Measurements from ENCODE around the gene GPR78.
"Not testable (repeated sequence)": the region's sequence is repeated elsewhere in the genome, so short reads cannot be mapped to it uniquely, and the experiment has no call there.

Gene GPR78

DNA sequence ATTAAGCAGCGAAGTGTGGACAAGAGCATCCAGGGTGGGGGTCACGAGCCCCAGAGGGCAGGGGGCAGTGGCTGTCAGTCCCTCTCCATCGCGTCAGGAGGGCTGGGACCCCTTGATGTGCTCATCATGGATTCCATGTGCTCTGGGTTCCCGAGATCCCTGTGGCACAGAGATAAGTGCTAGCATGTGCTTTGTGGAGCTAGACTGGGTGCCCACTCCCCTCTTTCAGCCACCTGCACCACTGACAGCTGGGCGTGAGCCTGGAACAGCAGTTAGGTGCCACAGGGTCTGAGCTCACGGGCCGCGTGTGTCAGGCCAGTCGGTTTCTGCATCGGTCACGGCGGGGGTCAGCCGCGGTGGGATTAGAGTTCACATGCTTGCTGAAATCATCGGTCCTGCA, 36.6 kb downstream of the GPR78 start:
- no peak for DNase-seq (ENCODE audit: low read depth)

DNA sequence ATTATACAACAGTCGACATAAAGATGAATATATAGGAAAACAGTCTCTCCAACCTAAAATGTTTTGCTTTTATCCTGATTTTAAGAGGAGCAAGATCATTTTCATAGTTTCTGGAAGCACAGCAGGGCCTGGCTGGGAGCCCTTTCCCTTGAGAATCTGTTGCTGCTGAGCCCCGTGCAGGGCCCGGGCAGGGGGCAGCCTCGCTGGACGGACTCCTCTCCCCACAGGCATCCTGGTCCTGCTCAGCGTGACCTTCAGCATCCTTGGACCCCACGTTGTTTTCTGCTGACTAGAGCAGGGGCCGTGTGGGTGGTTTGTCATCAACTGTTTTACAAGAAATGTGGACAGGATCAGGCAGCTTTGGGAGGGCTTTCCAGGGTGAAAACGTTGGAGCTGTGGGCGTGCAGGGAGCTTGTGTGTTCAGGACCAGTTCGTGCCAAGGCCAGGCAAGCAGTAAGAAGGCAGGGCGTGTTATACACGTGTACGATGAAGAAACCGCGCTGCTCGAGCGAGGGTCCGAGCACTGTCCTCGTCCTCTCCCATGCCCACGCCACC, 37.4 kb downstream of the GPR78 start:
- DNase-seq (ENCODE audit: low read depth) = no peak

DNA sequence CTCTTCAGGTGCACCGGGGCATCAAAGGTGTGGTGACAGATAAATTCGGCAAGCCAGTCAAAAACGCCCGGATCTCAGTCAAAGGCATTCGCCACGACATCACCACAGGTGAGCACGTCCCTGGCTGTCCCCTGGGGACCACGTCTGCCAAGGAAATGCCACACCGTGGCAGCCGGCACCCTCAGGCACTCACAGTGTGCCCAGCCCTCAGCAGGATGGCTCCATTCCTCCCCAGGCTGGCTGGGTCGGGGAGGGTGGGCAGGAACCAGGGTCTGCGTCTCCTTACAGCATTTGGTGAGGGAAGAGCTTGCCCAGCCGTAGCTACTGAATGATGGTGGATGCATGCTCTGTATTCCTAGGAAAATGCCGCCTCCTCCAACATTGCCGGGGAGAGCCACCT, 38.2 kb downstream of the GPR78 start:
- DNase-seq (ENCODE audit: low read depth) = no peak

DNA sequence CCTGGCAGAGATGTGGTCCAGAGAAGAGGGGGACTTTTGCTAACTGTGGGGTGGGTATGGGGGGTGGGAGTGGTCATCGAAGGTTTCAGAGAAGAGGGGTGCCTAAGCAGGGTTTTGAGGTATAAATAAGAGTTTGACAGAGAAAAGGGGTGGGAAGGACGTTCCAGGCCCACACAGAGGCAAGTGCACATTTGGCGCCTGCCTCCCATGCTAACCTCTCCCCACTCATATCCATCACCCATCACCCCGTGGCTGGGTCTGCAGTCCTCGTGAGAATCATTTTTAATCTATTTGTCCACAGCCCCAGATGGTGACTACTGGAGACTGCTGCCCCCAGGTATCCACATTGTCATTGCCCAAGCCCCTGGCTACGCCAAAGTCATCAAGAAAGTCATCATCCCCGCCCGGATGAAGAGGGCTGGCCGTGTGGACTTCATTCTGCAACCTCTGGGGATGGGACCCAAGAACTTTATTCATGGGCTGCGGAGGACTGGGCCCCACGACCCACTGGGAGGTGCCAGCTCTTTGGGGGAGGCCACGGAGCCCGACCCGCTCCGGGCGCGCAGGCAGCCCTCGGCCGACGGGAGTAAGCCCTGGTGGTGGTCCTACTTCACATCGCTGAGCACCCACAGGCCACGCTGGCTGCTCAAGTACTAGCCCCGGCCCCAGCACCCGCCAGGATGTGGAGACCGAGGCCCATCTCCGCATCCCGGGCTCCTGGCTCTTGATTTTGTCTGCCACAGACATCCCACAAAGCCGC, 38.9 kb downstream of the GPR78 start:
- DNase-seq (ENCODE audit: low read depth) = no peak

DNA sequence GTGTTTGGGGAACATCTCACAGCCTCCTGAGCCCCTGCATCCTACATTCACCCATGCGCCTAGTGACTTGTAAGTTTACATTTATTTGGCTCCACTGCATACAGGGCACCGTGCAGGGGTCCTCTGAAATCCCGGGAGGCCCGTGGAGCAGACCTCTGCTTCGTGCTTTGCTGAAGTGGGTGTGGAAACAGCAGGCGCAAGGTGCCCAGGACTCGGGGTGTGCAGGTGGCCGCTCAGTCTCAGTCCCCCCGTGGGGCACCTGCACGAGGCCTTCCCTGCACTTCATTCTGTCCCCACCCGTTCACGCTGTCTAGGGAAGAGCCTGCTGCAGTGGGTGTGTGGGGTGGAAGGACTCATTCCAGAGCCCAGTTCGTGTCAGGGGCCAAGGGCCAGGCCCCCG, 40.9 kb downstream of the GPR78 start:
- DNase-seq (ENCODE audit: low read depth) = not testable (repeated sequence)

DNA sequence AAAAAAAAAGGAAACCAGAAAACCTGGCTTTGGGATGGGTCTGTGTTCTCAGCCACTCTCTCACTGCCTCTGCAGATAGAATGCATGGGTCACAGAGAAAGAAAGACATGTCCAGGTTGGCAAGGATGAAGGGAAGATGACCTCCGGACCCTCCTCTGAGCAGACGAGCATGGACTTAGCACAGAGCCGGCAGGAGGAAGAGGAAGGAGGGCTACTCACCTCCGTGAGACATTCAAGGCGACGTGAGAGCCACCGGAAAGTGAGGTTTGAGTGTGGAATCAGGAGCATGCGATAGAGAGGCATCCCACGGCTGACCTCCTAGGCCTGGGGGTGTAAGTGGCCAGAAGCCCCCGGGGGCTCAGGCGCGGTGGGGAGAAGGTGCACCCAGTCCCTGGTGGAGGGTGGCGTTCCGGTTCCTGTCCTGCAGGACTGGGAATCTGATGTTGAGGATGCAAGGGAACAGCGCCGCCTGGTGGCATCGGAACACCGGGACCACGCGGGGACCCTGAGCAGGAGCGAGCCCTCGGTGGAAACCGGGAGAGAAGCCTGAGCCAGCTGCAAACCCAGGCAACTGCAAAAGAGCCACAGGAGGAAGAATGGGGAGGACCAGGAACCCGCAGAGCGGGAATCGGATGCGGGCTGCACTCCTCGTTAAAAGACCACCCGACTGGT, 44.5 kb downstream of the GPR78 start:
- DNase-seq (ENCODE audit: low read depth) = not testable (repeated sequence)

DNA sequence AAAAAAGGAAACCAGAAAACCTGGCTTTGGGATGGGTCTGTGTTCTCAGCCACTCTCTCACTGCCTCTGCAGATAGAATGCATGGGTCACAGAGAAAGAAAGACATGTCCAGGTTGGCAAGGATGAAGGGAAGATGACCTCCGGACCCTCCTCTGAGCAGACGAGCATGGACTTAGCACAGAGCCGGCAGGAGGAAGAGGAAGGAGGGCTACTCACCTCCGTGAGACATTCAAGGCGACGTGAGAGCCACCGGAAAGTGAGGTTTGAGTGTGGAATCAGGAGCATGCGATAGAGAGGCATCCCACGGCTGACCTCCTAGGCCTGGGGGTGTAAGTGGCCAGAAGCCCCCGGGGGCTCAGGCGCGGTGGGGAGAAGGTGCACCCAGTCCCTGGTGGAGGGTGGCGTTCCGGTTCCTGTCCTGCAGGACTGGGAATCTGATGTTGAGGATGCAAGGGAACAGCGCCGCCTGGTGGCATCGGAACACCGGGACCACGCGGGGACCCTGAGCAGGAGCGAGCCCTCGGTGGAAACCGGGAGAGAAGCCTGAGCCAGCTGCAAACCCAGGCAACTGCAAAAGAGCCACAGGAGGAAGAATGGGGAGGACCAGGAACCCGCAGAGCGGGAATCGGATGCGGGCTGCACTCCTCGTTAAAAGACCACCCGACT, 50.2 kb downstream of the GPR78 start:
- not testable (repeated sequence) for DNase-seq (ENCODE audit: low read depth)

DNA sequence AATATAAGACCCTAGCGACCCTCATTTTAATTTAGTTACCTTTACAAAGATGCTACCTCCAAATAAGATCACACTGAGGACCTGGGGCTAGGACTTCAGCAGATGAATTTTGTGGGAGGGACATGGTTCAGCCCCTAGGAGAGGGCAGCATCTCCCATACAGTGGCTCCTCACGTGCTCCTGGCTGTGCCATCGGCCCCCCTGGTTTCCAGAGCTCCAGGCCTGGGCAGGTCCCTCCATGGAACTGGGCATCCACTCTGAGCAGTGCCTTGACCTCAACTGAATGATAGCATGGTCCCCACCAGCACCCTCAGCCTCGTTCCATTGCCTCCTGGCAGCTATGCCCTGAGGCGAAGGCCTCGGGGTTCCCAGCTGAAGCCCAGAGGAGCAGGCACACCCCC, 51.7 kb downstream of the GPR78 start:
- not testable (repeated sequence) for DNase-seq (ENCODE audit: low read depth)

DNA sequence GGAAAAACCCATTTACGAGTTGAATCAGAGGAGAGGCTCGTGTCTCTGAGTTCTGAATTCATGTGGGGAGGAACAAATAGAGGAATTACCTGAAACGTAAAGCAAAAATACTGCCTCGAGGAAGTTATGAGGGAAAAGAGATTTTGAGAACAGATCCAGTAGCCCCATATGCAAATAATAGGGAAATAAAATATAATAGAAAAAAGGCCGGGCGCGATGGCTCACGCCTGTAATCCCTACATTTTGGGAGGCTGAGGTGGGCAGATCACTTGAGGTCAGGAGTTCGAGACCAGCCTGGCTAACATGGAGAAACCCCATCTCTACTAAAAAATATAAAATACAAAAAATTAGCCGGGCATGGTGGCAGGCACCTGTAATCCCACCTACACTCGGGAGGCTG, 54.6 kb downstream of the GPR78 start:
- DNase-seq (ENCODE audit: low read depth) = not testable (repeated sequence)

DNA sequence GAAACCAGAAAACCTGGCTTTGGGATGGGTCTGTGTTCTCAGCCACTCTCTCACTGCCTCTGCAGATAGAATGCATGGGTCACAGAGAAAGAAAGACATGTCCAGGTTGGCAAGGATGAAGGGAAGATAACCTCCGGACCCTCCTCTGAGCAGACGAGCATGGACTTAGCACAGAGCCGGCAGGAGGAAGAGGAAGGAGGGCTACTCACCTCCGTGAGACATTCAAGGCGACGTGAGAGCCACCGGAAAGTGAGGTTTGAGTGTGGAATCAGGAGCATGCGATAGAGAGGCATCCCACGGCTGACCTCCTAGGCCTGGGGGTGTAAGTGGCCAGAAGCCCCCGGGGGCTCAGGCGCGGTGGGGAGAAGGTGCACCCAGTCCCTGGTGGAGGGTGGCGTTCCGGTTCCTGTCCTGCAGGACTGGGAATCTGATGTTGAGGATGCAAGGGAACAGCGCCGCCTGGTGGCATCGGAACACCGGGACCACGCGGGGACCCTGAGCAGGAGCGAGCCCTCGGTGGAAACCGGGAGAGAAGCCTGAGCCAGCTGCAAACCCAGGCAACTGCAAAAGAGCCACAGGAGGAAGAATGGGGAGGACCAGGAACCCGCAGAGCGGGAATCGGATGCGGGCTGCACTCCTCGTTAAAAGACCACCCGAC, 55.8 kb downstream of the GPR78 start:
- not testable (repeated sequence) for DNase-seq (ENCODE audit: low read depth)

Data from stimulated activated CD8-positive, alpha-beta memory T cell treated with anti-CD3 and anti-CD28 coated beads, Interleukin-4, amount 100 ng/mL, for 24 hours (primary cell).